WTC11 (cell line): ENCODE measurements around the gene ADCY5. TPM values are rescaled to one million over a fixed set of nuclear protein-coding genes. Genes with fewer than 3 reads are reported as not detected.

Experiments
- ATAC-seq: fragments of 200-7000 bp; cut with Tn5 transposase; 2 replicates; pipeline ENCODE4 v1.10.0; 2021; ENCODE audit warnings: mild to moderate bottlenecking, moderate library complexity
- CTCF ChIA-PET: fragments of 300-600 bp; sonication (Branson Sonifier 250); formaldehyde crosslinking; loops from one replicate; lab custom pipeline; 2021; ENCODE audit warnings: antibody characterized with exemption; lab: Charles Lee
- POLR2A ChIA-PET: fragments of 350-600 bp; sonication (Branson Sonifier 250); formaldehyde crosslinking; loops from one replicate; lab custom pipeline; 2021; ENCODE audit warnings: antibody characterized with exemption; lab: Charles Lee
- DNase-seq: peaks from one replicate; pipeline ENCODE4 v3.0.0; 2021; ENCODE audit warnings: low spot score
- H3K27ac Mint-ChIP-seq: 2 replicates; pipeline ENCODE4 v1.8.0; 2021; ENCODE audit warnings: mixed read lengths
- H3K27me3 Mint-ChIP-seq: 2 replicates; pipeline ENCODE4 v1.8.0; 2021; ENCODE audit warnings: low read depth, mild to moderate bottlenecking, moderate library complexity, mixed read lengths
- H3K36me3 Mint-ChIP-seq: 2 replicates; pipeline ENCODE4 v1.8.0; 2021; ENCODE audit warnings: mixed read lengths
- H3K4me1 Mint-ChIP-seq: 2 replicates; pipeline ENCODE4 v1.8.0; 2022; ENCODE audit warnings: mixed read lengths
- H3K4me3 Mint-ChIP-seq: 2 replicates; pipeline ENCODE4 v1.8.0; 2021; ENCODE audit warnings: mild to moderate bottlenecking, moderate library complexity, mixed read lengths
- H3K9me3 Mint-ChIP-seq: 2 replicates; pipeline ENCODE4 v1.8.0; 2021; ENCODE audit warnings: mixed read lengths
- CREM ChIP-seq: sonication (generic); formaldehyde crosslinking; IDR thresholded peaks from 2 replicates; pipeline ENCODE4 v1.8.1; 2022; ENCODE audit warnings: mild to moderate bottlenecking, missing genetic modification reagents, moderate library complexity
- FOXK1 ChIP-seq: sonication (generic); formaldehyde crosslinking; IDR thresholded peaks from 2 replicates; pipeline ENCODE4 v1.8.0; 2022; ENCODE audit warnings: mild to moderate bottlenecking, moderate library complexity, missing genetic modification reagents
- FOXP1 ChIP-seq: sonication (generic); formaldehyde crosslinking; IDR thresholded peaks from 2 replicates; pipeline ENCODE4 v1.8.0; 2022; ENCODE audit warnings: missing genetic modification reagents, mild to moderate bottlenecking, moderate library complexity, borderline replicate concordance
- GTF2I ChIP-seq: fragments of 250-450 bp; sonication (Bioruptor Pico); conservative IDR thresholded peaks from 2 replicates; pipeline ENCODE4 v1.4.0; 2021; ENCODE audit warnings: mild to moderate bottlenecking
- HMGA2 ChIP-seq: fragments of 250-450 bp; sonication (Bioruptor Pico); IDR thresholded peaks from 2 replicates; pipeline ENCODE4 v1.4.0; 2021; ENCODE audit warnings: mild to moderate bottlenecking, moderate library complexity
- JUN ChIP-seq: sonication (generic); formaldehyde crosslinking; IDR thresholded peaks from 2 replicates; pipeline ENCODE4 v1.8.0; 2023; ENCODE audit warnings: mild to moderate bottlenecking, missing genetic modification reagents
- NFYB ChIP-seq: sonication (generic); formaldehyde crosslinking; conservative IDR thresholded peaks from 2 replicates; pipeline ENCODE4 v1.8.0; 2022; ENCODE audit warnings: low read depth, missing genetic modification reagents
- NR1H2 ChIP-seq: sonication (generic); formaldehyde crosslinking; IDR thresholded peaks from 2 replicates; pipeline ENCODE4 v1.9.0; 2021; ENCODE audit warnings: mild to moderate bottlenecking, moderate library complexity, missing genetic modification reagents
- PRRX2 ChIP-seq: fragments of 250-450 bp; sonication (Bioruptor Pico); IDR thresholded peaks from 2 replicates; pipeline ENCODE4 v1.8.0; 2021; ENCODE audit warnings: mild to moderate bottlenecking
- SOX15 ChIP-seq: fragments of 250-450 bp; sonication (Bioruptor Pico); IDR thresholded peaks from 2 replicates; pipeline ENCODE4 v1.9.0; 2021; ENCODE audit warnings: mild to moderate bottlenecking
- TEAD4 ChIP-seq: sonication (generic); formaldehyde crosslinking; IDR thresholded peaks from 2 replicates; pipeline ENCODE4 v1.8.0; 2022; ENCODE audit warnings: mild to moderate bottlenecking, missing genetic modification reagents
- ZMAT4 ChIP-seq: fragments of 250-450 bp; sonication (Bioruptor Pico); IDR thresholded peaks from 2 replicates; pipeline ENCODE4 v1.9.0; 2021; ENCODE audit warnings: mild to moderate bottlenecking
- ZNF532 ChIP-seq: fragments of 250-450 bp; sonication (Bioruptor Pico); IDR thresholded peaks from 2 replicates; pipeline ENCODE4 v1.9.0; 2021; ENCODE audit warnings: mild to moderate bottlenecking, borderline replicate concordance
- total RNA-seq: library from RNA; stranded (reverse); gene quantifications from 3 replicates; pipeline ENCODE4 v1.2.3, GENCODE V29; 2021
- TF ChIP-seq, protein P1 (sequence below): sonication (generic); formaldehyde crosslinking; IDR thresholded peaks from 2 replicates; pipeline ENCODE4 v1.8.0; 2023; ENCODE audit warnings: mild to moderate bottlenecking, missing genetic modification reagents
- TF ChIP-seq, protein P2 (sequence below): sonication (generic); formaldehyde crosslinking; IDR thresholded peaks from 2 replicates; pipeline ENCODE4 v1.8.1; 2022; ENCODE audit warnings: mild to moderate bottlenecking, moderate library complexity, missing genetic modification reagents
- TF ChIP-seq, protein P3 (sequence below): sonication (generic); formaldehyde crosslinking; IDR thresholded peaks from 2 replicates; pipeline ENCODE4 v1.8.0; 2022; ENCODE audit warnings: mild to moderate bottlenecking, missing genetic modification reagents

The ADCY5 gene
- total RNA-seq, 1 experiment from 2014 or later, result 23.5 TPM

DNA sequence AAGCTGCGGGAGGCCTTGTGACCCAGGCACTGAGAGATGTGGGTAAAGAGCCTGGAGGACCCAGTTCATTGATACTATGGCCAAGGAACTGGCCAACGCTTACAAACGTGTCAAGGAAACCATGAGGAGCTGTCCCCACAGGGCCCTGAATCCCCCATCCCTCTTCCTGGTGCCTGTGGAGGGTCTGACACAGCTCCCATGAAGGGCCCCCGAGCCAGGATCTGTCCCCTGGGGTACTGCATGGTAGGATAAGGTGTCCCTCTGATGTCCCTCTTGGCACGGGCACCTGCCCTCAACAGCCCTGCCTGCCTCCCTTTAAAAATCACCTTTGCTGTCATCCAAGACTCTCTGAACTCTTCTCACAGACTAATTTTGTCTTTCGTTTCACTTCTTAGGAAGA lies 122.4 kb downstream of the ADCY5 start (continued):
- TF ChIP-seq, protein P1, sequence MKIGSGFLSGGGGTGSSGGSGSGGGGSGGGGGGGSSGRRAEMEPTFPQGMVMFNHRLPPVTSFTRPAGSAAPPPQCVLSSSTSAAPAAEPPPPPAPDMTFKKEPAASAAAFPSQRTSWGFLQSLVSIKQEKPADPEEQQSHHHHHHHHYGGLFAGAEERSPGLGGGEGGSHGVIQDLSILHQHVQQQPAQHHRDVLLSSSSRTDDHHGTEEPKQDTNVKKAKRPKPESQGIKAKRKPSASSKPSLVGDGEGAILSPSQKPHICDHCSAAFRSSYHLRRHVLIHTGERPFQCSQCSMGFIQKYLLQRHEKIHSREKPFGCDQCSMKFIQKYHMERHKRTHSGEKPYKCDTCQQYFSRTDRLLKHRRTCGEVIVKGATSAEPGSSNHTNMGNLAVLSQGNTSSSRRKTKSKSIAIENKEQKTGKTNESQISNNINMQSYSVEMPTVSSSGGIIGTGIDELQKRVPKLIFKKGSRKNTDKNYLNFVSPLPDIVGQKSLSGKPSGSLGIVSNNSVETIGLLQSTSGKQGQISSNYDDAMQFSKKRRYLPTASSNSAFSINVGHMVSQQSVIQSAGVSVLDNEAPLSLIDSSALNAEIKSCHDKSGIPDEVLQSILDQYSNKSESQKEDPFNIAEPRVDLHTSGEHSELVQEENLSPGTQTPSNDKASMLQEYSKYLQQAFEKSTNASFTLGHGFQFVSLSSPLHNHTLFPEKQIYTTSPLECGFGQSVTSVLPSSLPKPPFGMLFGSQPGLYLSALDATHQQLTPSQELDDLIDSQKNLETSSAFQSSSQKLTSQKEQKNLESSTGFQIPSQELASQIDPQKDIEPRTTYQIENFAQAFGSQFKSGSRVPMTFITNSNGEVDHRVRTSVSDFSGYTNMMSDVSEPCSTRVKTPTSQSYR (CRISPR knock-in tag), result no peak
- no peak for TF ChIP-seq GTF2I (CRISPR knock-in tag)
- TF ChIP-seq, all 79 proteins: peak for 0

DNA sequence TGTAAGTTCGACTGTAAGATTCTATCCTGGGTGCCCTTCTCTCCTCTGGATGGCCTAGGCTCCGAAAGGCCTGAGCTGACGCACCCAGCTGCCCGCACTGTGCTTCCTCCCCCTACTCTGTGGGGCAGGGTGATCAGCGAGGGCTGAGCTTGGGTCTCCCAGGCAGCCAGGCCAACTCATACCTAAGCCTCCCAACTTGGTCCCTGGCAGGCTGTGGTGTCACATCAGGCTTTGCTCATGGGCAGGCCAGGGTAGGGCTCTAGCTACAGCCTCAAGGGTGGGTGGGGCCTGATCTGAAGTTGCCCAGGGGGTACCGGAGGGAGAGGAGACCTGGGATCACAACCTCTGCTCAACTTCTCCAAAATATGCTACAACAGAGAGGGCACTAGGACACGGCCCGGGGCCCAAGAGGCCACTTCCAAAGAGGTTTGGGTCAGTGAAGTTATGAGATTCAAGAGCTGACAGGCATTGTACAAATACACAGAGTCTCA lies 123.1 kb downstream of the ADCY5 start:
- no peaks in the 10 kb centered on the region for H3K9me3 Mint-ChIP-seq
- TF ChIP-seq HMGA2 (CRISPR knock-in tag), result no peak
- TF ChIP-seq, protein P2, sequence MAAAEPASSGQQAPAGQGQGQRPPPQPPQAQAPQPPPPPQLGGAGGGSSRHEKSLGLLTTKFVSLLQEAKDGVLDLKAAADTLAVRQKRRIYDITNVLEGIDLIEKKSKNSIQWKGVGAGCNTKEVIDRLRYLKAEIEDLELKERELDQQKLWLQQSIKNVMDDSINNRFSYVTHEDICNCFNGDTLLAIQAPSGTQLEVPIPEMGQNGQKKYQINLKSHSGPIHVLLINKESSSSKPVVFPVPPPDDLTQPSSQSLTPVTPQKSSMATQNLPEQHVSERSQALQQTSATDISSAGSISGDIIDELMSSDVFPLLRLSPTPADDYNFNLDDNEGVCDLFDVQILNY (CRISPR knock-in tag), result no peak
- no peak for TF ChIP-seq ZMAT4 (CRISPR knock-in tag)
- no peak for TF ChIP-seq SOX15 (CRISPR knock-in tag)
- TF ChIP-seq NFYB (CRISPR knock-in tag), result no peak
- ATAC-seq, result no peak
- no peak overlapping the region for H3K4me3 Mint-ChIP-seq
- H3K36me3 Mint-ChIP-seq, result no peaks in the 10 kb centered on the region
- ChIA-PET POLR2A (interaction anchor here (1.1 kb wide), 1 partner anchor 11 kb away, joined by 3 read pairs; no protein-coding TSS in a partner anchor), CTCF (interaction anchor here (0.5 to 3.4 kb wide), 9 partner anchors 11 to 163 kb away, joined by 3 to 15 read pairs (median 4); no protein-coding TSS in a partner anchor)
- DNase-seq, result no peak
- H3K4me1 Mint-ChIP-seq, result peaks cover 43% of the 10 kb centered on the region
- no peaks in the 10 kb centered on the region for H3K27me3 Mint-ChIP-seq
- H3K27ac Mint-ChIP-seq, result no peak overlapping the region

GRCh38 chr3:123324880-123325765 lies 123.8 kb downstream of the ADCY5 start:
- no peak overlapping the region for H3K27ac Mint-ChIP-seq
- no peak for TF ChIP-seq TEAD4
- TF ChIP-seq CREM, result no peak
- TF ChIP-seq GTF2I (CRISPR knock-in tag), result no peak
- TF ChIP-seq, all 79 proteins: peak for 0
- Mint-ChIP-seq H3K4me1 (peaks cover 50% of the 10 kb centered on the region), H3K27me3 (no peaks in the 10 kb centered on the region), H3K36me3 (no peaks in the 10 kb centered on the region), H3K4me3 (no peak overlapping the region), H3K9me3 (no peaks in the 10 kb centered on the region)
- DNase-seq, result no peak
- no peak for ATAC-seq
- POLR2A ChIA-PET, result no interaction called here
- CTCF ChIA-PET, result interaction anchor here (0.9 to 3.4 kb wide), 9 partner anchors 10 to 164 kb away, joined by 3 to 15 read pairs (median 5); no protein-coding TSS in a partner anchor

GRCh38 chr3:123323781-123324180 lies 125.1 kb downstream of the ADCY5 start:
- Mint-ChIP-seq H3K27ac (no peak overlapping the region), H3K27me3 (no peaks in the 10 kb centered on the region), H3K4me1 (peaks cover 58% of the 10 kb centered on the region), H3K9me3 (no peaks in the 10 kb centered on the region), H3K4me3 (no peak overlapping the region), H3K36me3 (0 out of 2 replicates have a peak, but pooled peaks cover 3% of the 10 kb centered on the region)
- no peak for DNase-seq
- no peak for TF ChIP-seq GTF2I (CRISPR knock-in tag)
- TF ChIP-seq PRRX2 (CRISPR knock-in tag), result no peak
- no peak for TF ChIP-seq NR1H2 (CRISPR knock-in tag)
- TF ChIP-seq ZNF532 (CRISPR knock-in tag), result no peak
- TF ChIP-seq, protein P3, sequence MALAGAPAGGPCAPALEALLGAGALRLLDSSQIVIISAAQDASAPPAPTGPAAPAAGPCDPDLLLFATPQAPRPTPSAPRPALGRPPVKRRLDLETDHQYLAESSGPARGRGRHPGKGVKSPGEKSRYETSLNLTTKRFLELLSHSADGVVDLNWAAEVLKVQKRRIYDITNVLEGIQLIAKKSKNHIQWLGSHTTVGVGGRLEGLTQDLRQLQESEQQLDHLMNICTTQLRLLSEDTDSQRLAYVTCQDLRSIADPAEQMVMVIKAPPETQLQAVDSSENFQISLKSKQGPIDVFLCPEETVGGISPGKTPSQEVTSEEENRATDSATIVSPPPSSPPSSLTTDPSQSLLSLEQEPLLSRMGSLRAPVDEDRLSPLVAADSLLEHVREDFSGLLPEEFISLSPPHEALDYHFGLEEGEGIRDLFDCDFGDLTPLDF (CRISPR knock-in tag), result no peak
- no peak for TF ChIP-seq FOXK1 (CRISPR knock-in tag)
- no peak for TF ChIP-seq CREM
- no peak for TF ChIP-seq JUN (CRISPR knock-in tag)
- no peak for TF ChIP-seq FOXP1
- CTCF ChIA-PET, result interaction anchor here (1.0 to 3.4 kb wide), 7 partner anchors 9 to 165 kb away, joined by 3 to 15 read pairs (median 5); no protein-coding TSS in a partner anchor
- no peak for ATAC-seq
- POLR2A ChIA-PET, result interaction anchor here (1.6 kb wide), 1 partner anchor 8 kb away, joined by 4 read pairs; no protein-coding TSS in a partner anchor
